ENCODE measurements around the gene SCGB1D1.

The SCGB1D1 gene

DNA sequence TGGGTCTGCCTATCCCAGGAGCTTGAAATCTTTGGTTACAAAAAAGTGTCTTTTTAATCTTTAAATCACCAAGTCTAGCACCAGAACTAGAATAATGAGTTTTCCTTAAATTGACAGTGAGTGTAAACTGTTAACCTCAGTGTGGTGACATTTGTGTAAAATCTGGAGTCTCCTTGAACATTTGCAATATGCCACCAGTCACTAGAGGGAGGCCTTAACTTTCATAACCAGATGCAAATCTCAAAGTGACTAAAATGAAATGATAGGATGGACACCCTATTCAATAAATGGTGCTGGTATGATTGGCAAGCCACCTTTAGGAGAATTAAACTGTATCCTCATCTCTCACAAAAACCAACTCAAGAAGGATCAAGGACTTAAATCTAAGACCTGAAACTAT lies 43.7 kb downstream of the SCGB1D1 start:
- no peak for DNase-seq (ENCODE audit: low read depth in 2 of 2)

DNA sequence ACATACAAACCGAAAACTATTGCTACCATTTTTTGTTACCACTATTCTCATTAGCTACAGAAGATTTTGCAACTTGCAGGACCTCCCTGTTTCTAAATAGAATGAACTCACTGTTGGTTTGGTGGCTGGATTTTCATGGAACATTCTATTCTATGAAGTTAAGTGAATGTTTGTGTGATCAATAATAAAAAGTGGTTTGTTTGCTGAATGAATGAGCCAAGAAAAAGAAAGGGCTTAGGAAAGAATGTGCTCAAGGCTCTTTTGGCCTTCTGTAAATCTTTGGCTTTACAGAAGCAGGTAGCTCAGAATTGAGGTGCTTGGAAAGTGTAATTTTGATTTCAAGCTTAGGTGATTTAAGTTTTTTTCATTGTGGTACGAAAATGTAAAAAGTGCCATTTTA lies 46.2 kb downstream of the SCGB1D1 start:
- no peak for DNase-seq (ENCODE audit: low read depth in 2 of 2)

DNA sequence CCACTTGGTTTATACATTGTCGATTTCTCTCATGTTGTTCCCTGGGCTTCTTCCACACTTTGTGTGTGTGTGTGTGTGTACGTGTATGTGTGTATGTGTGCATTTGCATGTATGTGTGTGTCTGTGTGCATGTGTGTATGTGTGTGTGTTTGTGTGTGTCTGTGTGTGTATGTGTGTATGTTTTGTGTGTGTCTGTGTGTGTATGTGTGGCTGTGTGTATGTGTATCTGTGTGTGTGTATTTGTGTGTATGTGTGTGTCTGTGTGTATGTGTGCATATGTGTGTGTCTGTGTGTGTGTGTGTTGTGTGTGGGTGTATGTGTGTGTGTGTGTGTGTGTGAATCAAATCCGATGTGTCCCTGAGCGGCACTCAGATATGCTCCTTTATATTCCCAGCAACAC lies 47.5 kb downstream of the SCGB1D1 start:
- DNase-seq (ENCODE audit: low read depth in 2 of 2): no peak

DNA sequence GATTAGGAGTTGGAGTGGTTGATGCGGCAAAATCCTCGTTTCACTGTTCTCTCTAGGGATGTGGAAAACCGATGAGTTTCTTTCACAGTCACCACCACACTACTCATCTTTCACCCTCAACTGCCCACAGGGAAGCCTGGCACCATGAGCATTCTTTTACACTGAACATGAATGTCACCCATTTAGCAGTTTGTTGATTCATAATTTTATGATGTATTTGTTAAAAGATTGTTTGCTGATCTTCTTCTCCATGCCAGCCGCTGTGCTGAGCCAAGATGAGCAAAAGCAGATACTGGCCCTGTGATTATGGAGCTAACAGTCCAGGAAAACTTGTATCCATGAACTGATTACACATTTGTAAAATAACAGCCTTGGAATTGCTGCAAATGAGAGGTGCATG lies 48.1 kb downstream of the SCGB1D1 start:
- no peak for DNase-seq (ENCODE audit: low read depth in 2 of 2)

DNA sequence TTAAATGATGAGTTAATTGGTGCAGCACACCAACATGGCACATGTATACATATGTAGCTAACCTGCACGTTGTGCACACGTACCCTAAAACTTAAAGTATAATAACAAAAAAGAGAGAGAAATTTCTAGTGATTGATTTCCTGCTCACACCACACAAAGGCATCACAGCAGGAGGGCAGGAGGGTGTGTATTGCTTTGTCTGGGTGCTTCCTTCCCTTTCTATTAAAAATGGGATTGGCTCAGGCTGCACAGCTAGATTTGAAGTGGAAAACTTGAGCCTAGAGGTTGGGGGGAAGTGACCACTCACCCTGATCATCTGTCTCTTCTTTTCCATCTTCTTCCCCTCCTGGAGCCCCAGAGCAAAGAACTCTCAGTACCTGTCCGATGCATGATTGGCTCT lies 51.1 kb downstream of the SCGB1D1 start:
- DNase-seq (ENCODE audit: low read depth in 2 of 2): no peak

DNA sequence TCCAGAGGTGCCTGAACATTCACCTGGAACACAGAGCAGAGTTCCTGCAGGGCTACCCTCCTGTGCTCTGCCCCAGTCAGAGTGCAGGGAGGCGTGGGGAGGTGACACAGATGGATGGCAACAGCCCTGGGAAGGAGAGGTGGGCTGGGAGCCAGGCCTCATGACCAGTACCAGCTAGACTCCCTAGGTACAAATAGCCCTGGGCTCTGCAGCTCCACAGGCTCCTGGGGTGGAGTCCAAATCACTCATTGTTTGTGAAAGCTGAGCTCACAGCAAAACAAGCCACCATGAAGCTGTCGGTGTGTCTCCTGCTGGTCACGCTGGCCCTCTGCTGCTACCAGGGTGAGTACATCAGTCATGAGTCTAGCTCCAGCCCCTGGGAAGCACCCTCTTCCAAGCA lies 52.0 kb downstream of the SCGB1D1 start, which contains the start of gene SCGB1D2:
Gene SCGB1D2, plus strand, starts transcription at position 219 of the 400 bp plus-strand sequence. Its CDS starts 69 bp downstream, at position 288.
- no peak for DNase-seq (ENCODE audit: low read depth in 2 of 2)

All from stimulated activated CD4-positive, alpha-beta T cell treated with anti-CD3 and anti-CD28 coated beads, Interleukin-1b, Interleukin-23, amount 100 ng/mL, for 4 hours (primary cell).